Panc1 (cell line): Measurements from ENCODE around the gene CCDC180. TPM values are rescaled to one million over a fixed set of nuclear protein-coding genes. Genes with fewer than 3 reads are reported as not detected.
"Not testable (repeated sequence)": the region's sequence is repeated elsewhere in the genome, so short reads cannot be mapped to it uniquely, and the experiment has no call there.

Source experiments
- ATAC-seq: fragments of 200-7000 bp; cut with Tn5 transposase; 2 replicates; pipeline ENCODE4 v1.9.1; 2020; ENCODE audit warnings: mild to moderate bottlenecking, moderate library complexity
- BruUV-seq: library from RNA; stranded (reverse); fragments of 400-500 nt; replicated peaks from 2 replicates; lab custom pipeline; 2021; lab: Mats Ljungman, UMichigan
- CTCF ChIA-PET: fragments of 300-600 bp; sonication (Branson Sonifier 250); formaldehyde crosslinking; loops from one replicate; lab custom pipeline; 2022; ENCODE audit warnings: antibody characterized with exemption; lab: Charles Lee
- POLR2A ChIA-PET: fragments of 300-600 bp; sonication (Branson Sonifier 250); formaldehyde crosslinking; loops from one replicate; lab custom pipeline; 2022; ENCODE audit warnings: antibody characterized with exemption; lab: Charles Lee
- DNase-seq: peaks from one replicate; pipeline ENCODE4 v3.0.0-alpha.2; 2010; ENCODE audit warnings: low read depth, low spot score
- H3K27ac ChIP-seq: 2 replicates; pipeline ENCODE4 v1.5.1; 2011; ENCODE audit warnings: mild to moderate bottlenecking, low read length, inconsistent platforms
- H3K27me3 ChIP-seq: fragments of 200-500 bp; sonication (Bioruptor generic); 2 replicates; pipeline ENCODE4 v1.6.0; 2014; ENCODE audit warnings: low read length, inconsistent platforms; ENCODE audit not compliant: control insufficient read depth, insufficient read depth
- H3K36me3 ChIP-seq: fragments of 200-500 bp; sonication (Bioruptor generic); 2 replicates; pipeline ENCODE4 v1.5.1; 2014; ENCODE audit warnings: inconsistent platforms, mild to moderate bottlenecking, low read length, moderate library complexity; ENCODE audit not compliant: control insufficient read depth, insufficient read depth
- H3K4me1 ChIP-seq: 2 replicates; pipeline ENCODE4 v1.5.1; 2011; ENCODE audit warnings: inconsistent platforms, mild to moderate bottlenecking, low read length, moderate library complexity; ENCODE audit not compliant: control insufficient read depth, insufficient read depth
- H3K4me3 ChIP-seq, 2 experiments: 2 replicates each; pipeline ENCODE4 v1.5.1; 2011 to 2012; ENCODE audit warnings: low read depth in 2 of 2, low read length in 2 of 2, mild to moderate bottlenecking in 2 of 2, inconsistent platforms in 1 of 2, moderate library complexity in 1 of 2
- H3K9me3 ChIP-seq: fragments of 200-500 bp; sonication (Bioruptor generic); 2 replicates; pipeline ENCODE4 v1.5.1; 2014; ENCODE audit warnings: low read depth, mild to moderate bottlenecking, inconsistent platforms, low read length, moderate library complexity; ENCODE audit not compliant: control insufficient read depth, insufficient read depth
- POLR2AphosphoS5 ChIP-seq: IDR thresholded peaks from 2 replicates; pipeline ENCODE4 v1.6.1; 2012; ENCODE audit warnings: mild to moderate bottlenecking, low read depth, low read length, moderate library complexity
- SIN3A ChIP-seq: IDR thresholded peaks from 2 replicates; pipeline ENCODE4 v1.6.1; 2012; ENCODE audit warnings: low read depth, mild to moderate bottlenecking, low read length, moderate library complexity, borderline replicate concordance; ENCODE audit not compliant: insufficient read depth
- TCF7L2 ChIP-seq: IDR thresholded peaks from 2 replicates; pipeline ENCODE4 v1.6.1; 2011; ENCODE audit warnings: mild to moderate bottlenecking, low read depth, low read length, inconsistent platforms
- in situ Hi-C: cut with HindIII; loops from 2 replicates; pipeline ENCODE4 v1.10.0; 2016; ENCODE audit warnings: low sequenced_read_pairs, low pct_unique_long_range_greater_than_20kb
- intact Hi-C: fragments of 100-400 bp; cut with micrococcal nuclease; formaldehyde crosslinking; loops from one replicate; pipeline ENCODE4 v1.10.0; 2022; ENCODE audit not compliant: unreplicated experiment
- total RNA-seq: library from RNA; stranded (reverse); gene quantifications from one replicate; pipeline ENCODE4 v1.2.1, GENCODE V29; 2021; ENCODE audit not compliant: unreplicated experiment
- TF ChIP-seq, protein P1 (sequence below): fragments of 450-650 bp; IDR thresholded peaks from 2 replicates; pipeline ENCODE4 v1.5.1; 2017; ENCODE audit warnings: mild to moderate bottlenecking
- TF ChIP-seq, protein P2 (sequence below), 2 experiments: IDR thresholded peaks; 2 replicates each; pipeline ENCODE4 v1.6.1; 2011 to 2012; ENCODE audit warnings: low read depth in 2 of 2, control low read depth in 1 of 2, low read length in 1 of 2, mild to moderate bottlenecking in 1 of 2, moderate library complexity in 1 of 2; ENCODE audit not compliant: insufficient read depth in 1 of 2

Gene CCDC180
- total RNA-seq, 1 experiment from 2014 or later: 2.9 TPM

DNA sequence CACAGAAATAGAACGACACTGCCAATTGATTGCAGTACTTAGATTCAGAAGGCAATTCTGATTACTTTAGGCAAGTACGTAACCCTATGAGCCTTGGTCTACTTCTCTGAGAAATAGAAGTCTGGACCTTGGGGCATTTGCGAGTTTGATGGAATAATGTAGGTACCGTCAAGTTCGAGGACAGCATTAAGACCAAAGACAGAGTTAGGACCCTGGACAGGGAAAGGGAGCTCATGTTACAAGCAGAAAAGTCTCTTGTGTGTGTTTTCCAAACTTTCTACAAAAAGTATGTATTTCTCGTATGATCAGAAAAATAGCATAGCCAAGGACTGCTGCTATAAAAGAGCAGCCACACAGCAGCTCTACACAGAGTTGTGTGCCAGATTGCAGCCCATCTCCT is 20.1 kb downstream of the CCDC180 start:
- intact Hi-C loops (no loop called here), in situ Hi-C loops (no loop called here)
- TF ChIP-seq, protein P1, sequence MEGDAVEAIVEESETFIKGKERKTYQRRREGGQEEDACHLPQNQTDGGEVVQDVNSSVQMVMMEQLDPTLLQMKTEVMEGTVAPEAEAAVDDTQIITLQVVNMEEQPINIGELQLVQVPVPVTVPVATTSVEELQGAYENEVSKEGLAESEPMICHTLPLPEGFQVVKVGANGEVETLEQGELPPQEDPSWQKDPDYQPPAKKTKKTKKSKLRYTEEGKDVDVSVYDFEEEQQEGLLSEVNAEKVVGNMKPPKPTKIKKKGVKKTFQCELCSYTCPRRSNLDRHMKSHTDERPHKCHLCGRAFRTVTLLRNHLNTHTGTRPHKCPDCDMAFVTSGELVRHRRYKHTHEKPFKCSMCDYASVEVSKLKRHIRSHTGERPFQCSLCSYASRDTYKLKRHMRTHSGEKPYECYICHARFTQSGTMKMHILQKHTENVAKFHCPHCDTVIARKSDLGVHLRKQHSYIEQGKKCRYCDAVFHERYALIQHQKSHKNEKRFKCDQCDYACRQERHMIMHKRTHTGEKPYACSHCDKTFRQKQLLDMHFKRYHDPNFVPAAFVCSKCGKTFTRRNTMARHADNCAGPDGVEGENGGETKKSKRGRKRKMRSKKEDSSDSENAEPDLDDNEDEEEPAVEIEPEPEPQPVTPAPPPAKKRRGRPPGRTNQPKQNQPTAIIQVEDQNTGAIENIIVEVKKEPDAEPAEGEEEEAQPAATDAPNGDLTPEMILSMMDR: no peak
- TF ChIP-seq POLR2AphosphoS5: no peak
- TF ChIP-seq TCF7L2: no peak
- TF ChIP-seq, protein P2, sequence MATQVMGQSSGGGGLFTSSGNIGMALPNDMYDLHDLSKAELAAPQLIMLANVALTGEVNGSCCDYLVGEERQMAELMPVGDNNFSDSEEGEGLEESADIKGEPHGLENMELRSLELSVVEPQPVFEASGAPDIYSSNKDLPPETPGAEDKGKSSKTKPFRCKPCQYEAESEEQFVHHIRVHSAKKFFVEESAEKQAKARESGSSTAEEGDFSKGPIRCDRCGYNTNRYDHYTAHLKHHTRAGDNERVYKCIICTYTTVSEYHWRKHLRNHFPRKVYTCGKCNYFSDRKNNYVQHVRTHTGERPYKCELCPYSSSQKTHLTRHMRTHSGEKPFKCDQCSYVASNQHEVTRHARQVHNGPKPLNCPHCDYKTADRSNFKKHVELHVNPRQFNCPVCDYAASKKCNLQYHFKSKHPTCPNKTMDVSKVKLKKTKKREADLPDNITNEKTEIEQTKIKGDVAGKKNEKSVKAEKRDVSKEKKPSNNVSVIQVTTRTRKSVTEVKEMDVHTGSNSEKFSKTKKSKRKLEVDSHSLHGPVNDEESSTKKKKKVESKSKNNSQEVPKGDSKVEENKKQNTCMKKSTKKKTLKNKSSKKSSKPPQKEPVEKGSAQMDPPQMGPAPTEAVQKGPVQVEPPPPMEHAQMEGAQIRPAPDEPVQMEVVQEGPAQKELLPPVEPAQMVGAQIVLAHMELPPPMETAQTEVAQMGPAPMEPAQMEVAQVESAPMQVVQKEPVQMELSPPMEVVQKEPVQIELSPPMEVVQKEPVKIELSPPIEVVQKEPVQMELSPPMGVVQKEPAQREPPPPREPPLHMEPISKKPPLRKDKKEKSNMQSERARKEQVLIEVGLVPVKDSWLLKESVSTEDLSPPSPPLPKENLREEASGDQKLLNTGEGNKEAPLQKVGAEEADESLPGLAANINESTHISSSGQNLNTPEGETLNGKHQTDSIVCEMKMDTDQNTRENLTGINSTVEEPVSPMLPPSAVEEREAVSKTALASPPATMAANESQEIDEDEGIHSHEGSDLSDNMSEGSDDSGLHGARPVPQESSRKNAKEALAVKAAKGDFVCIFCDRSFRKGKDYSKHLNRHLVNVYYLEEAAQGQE (IDR thresholded peaks at IDR 0.05; ENCODE audit: insufficient read depth in 1 of 2, low read depth in 2 of 2, low read length in 1 of 2): no peak
- no peak for TF ChIP-seq SIN3A
- ChIA-PET POLR2A (no interaction called here), CTCF (no interaction called here)
- no TSS peak for BruUV-seq
- no peak overlapping the region for H3K4me3 ChIP-seq
- no peak overlapping the region for H3K27ac ChIP-seq
- H3K9me3 ChIP-seq: no peaks in the 10 kb centered on the region
- no peak for DNase-seq
- no peaks in the 10 kb centered on the region for H3K27me3 ChIP-seq
- H3K36me3 ChIP-seq: no peaks in the 10 kb centered on the region
- no peak for ATAC-seq
- H3K4me1 ChIP-seq: no peaks in the 10 kb centered on the region

DNA sequence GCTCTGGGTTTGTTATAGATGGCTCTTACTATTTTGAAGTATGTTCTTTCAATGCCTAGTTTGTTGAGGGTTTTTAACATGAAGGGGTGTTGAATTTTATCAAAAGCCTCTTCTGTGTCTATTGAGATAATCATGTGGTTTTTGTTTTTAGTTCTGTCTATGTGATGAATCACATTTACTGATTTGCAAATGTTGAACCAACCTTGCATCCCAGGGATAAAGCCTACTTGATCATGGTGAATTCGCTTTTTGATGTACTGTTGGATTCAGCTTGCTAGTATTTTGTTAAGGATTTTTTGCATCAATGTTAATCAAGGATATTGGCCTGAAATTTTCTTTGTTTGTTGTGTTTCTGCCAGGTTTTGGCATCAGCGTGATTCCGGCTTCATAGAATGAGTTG is 25.5 kb downstream of the CCDC180 start:
- no peak overlapping the region for H3K4me3 ChIP-seq
- H3K27me3 ChIP-seq: no peaks in the 10 kb centered on the region
- in situ Hi-C loops: no loop called here
- H3K36me3 ChIP-seq: no peaks in the 10 kb centered on the region
- H3K4me1 ChIP-seq: no peaks in the 10 kb centered on the region
- ChIA-PET POLR2A (no interaction called here), CTCF (no interaction called here)
- H3K27ac ChIP-seq: no peak overlapping the region
- DNase-seq (no peak), ATAC-seq (no peak)
- intact Hi-C loops: no loop called here
- TF ChIP-seq SIN3A (no peak), POLR2AphosphoS5 (no peak), TCF7L2 (no peak)
- TF ChIP-seq, protein P2 (IDR thresholded peaks at IDR 0.05; ENCODE audit: insufficient read depth in 1 of 2, low read depth in 2 of 2, low read length in 1 of 2): no peak
- TF ChIP-seq, protein P1: no peak
- BruUV-seq: no TSS peak
- no peaks in the 10 kb centered on the region for H3K9me3 ChIP-seq

DNA sequence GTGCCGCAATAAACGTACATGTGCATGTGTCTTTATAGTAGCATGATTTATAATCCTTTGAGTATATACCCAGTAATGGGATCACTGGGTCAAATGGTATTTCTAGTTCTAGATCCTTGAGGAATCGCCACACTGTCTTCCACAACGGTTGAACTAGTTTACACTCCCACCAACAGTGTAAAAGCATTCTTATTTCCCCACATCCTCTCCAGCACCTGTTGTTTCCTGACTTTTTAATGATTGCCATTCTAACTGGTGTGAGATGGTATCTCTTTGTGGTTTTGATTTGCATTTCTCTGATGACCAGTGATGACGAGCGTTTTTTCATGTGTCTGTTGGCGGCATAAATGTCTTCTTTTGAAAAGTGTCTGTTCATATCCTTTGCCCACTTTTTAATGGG is 28.2 kb downstream of the CCDC180 start:
- intact Hi-C loops, H3K4me3 ChIP-seq, H3K9me3 ChIP-seq, H3K27ac ChIP-seq, POLR2A ChIA-PET, H3K4me1 ChIP-seq, CTCF ChIA-PET, BruUV-seq, ATAC-seq, H3K27me3 ChIP-seq, H3K36me3 ChIP-seq, in situ Hi-C loops, DNase-seq: not testable (repeated sequence)
